Measurements from ENCODE around the gene FBXL17. TPM values are rescaled to one million over a fixed set of nuclear protein-coding genes. Genes with fewer than 3 reads are reported as not detected.

Gene FBXL17
- total and polyA plus RNA-seq, 2 of the 4 experiments (the other 2 are of a cell fraction) = 3.9 to 8.1 TPM

DNA sequence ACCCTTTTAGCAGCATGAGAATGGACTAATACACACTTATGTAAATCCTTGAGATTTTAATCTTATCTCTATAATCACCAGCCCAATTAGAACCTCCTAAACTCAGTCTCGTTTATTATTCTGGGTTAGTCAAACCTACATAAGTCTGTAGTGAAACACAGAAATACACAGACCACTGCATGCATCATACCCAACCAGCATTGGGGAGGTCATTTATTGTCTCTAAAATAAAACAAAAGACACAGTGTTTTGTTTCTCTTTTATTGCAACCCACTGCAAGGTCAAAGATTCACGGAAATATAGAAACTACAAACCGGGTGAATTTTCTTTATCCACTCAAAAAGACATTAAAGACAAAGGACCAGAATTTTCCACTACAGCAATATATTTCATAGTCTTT, 523.1 kb downstream of the FBXL17 start:
- Histone ChIP-seq H3K4me3 (ENCODE audit: insufficient read depth, low read depth, low read length) (no peak overlapping the region), H4K91ac (ENCODE audit: insufficient read depth, low read depth, low read length) (no peak overlapping the region), H3K4ac (ENCODE audit: low read depth, low read length) (no peak overlapping the region), H3K18ac (ENCODE audit: low read depth, low read length) (no peak overlapping the region), H3K79me1 (ENCODE audit: low read depth in 1 of 2, low read length in 2 of 2) (no peaks in the 10 kb centered on the region), H3K36me3 (ENCODE audit: control insufficient read depth, insufficient read depth, low read length) (peaks cover 2% of the 10 kb centered on the region; the same call in 1 of the 2 replicates), H3K4me2 (ENCODE audit: low read depth, low read length) (no peak overlapping the region), H4K5ac (ENCODE audit: low read depth, low read length) (no peak overlapping the region), H3K27me3 (ENCODE audit: control insufficient read depth, insufficient read depth, low read length) (no peaks in the 10 kb centered on the region), H4K8ac (ENCODE audit: low read depth in 2 of 2, low read length in 2 of 2) (no peak overlapping the region), H2BK20ac (ENCODE audit: low read depth, low read length) (no peak overlapping the region), H3K14ac (replicated peaks; ENCODE audit: low read depth, low read length) (no peak overlapping the region), H3K9me1 (ENCODE audit: insufficient read depth, low read length) (no peaks in the 10 kb centered on the region), H2BK120ac (ENCODE audit: low read depth, low read length) (no peak overlapping the region), H2AK9ac (replicated peaks; ENCODE audit: low read depth, low read length, poor library complexity) (no peak overlapping the region), H2BK5ac (ENCODE audit: low read depth, low read length, poor library complexity, severe bottlenecking) (no peak overlapping the region), H3K56ac (ENCODE audit: extremely low read depth, insufficient read depth, low read length) (no peak overlapping the region), H3K9ac (ENCODE audit: low read depth, low read length) (no peak overlapping the region), H3K23ac (ENCODE audit: low read depth, low read length) (no peak overlapping the region), H2BK15ac (ENCODE audit: low read depth, low read length) (no peak overlapping the region), H3K4me1 (ENCODE audit: control insufficient read depth, insufficient read depth, low read length) (no peaks in the 10 kb centered on the region), H3K27ac (ENCODE audit: insufficient read depth, low read length) (no peak overlapping the region), H2AK5ac (ENCODE audit: low read depth, low read length) (no peak overlapping the region), H2AFZ (replicated peaks; ENCODE audit: low read length, poor library complexity) (no peak overlapping the region), H3K9me3 (ENCODE audit: control insufficient read depth, insufficient read depth, low read length) (no peaks in the 10 kb centered on the region), H4K20me1 (ENCODE audit: insufficient read depth, low read length) (no peaks in the 10 kb centered on the region)
- CTCF ChIA-PET = no interaction called here
- POLR2A ChIA-PET (ENCODE audit: unreplicated experiment) = no interaction called here
- WGBS, 2 experiments (ENCODE audit: extremely low coverage in 2 of 2, insufficient read length in 1 of 2) = no CpG with 5 or more reads among the region's 3 CpGs
- TF ChIP-seq, protein P1, sequence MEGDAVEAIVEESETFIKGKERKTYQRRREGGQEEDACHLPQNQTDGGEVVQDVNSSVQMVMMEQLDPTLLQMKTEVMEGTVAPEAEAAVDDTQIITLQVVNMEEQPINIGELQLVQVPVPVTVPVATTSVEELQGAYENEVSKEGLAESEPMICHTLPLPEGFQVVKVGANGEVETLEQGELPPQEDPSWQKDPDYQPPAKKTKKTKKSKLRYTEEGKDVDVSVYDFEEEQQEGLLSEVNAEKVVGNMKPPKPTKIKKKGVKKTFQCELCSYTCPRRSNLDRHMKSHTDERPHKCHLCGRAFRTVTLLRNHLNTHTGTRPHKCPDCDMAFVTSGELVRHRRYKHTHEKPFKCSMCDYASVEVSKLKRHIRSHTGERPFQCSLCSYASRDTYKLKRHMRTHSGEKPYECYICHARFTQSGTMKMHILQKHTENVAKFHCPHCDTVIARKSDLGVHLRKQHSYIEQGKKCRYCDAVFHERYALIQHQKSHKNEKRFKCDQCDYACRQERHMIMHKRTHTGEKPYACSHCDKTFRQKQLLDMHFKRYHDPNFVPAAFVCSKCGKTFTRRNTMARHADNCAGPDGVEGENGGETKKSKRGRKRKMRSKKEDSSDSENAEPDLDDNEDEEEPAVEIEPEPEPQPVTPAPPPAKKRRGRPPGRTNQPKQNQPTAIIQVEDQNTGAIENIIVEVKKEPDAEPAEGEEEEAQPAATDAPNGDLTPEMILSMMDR (conservative IDR thresholded peaks at IDR 0.05; ENCODE audit: low read depth, low read length) = no peak
- TF ChIP-seq NFE2L2 (IDR thresholded peaks at IDR 0.05; ENCODE audit: low read depth, low read length) (no peak), SMC3 (IDR thresholded peaks at IDR 0.05; ENCODE audit: low read depth, low read length) (no peak), MAZ (IDR thresholded peaks at IDR 0.05; ENCODE audit: borderline replicate concordance, low read depth, low read length) (no peak)
- intact Hi-C loops (cut with micrococcal nuclease) (no loop called here), in situ Hi-C loops (cut with MboI; ENCODE audit: low sequenced_read_pairs) (no loop called here), dilution Hi-C loops (cut with HindIII; ENCODE audit: low sequenced_read_pairs, unreplicated experiment) (no loop called here)
- DNase-seq = no peak
- no peak for ATAC-seq (ENCODE audit: low read depth)
- no TSS peak for BruUV-seq (replicated peaks)

Data from IMR-90 (cell line).